OCI-LY1 (cell line): ENCODE data around the gene JPT1.

ENCODE experiments used
- H2AFZ ChIP-seq: fragments of 200-600 bp; sonication (generic), shearing (Covaris generic); 2 replicates; pipeline ENCODE4 v1.6.0; 2014; ENCODE audit warnings: antibody characterized with exemption, mild to moderate bottlenecking, low read length
- H3F3A ChIP-seq: fragments of 200-600 bp; sonication (generic), shearing (Covaris generic); 2 replicates; pipeline ENCODE4 v1.6.0; 2014; ENCODE audit warnings: mild to moderate bottlenecking, antibody characterized with exemption, low read length, moderate library complexity; ENCODE audit not compliant: insufficient read depth
- H3K27ac ChIP-seq: fragments of 200-600 bp; sonication (generic); 2 replicates; pipeline ENCODE4 v1.5.1; 2014; ENCODE audit warnings: low read length, mixed run types, mild to moderate bottlenecking, low read depth; ENCODE audit not compliant: poor library complexity, severe bottlenecking
- H3K27me3 ChIP-seq: fragments of 200-600 bp; sonication (generic); 2 replicates; pipeline ENCODE4 v1.6.0; 2014; ENCODE audit warnings: antibody characterized with exemption, mild to moderate bottlenecking, low read length, moderate library complexity; ENCODE audit not compliant: insufficient read depth
- H3K36me3 ChIP-seq: fragments of 200-600 bp; sonication (generic); 2 replicates; pipeline ENCODE4 v1.6.1; 2014; ENCODE audit warnings: mild to moderate bottlenecking, antibody characterized with exemption, low read length, moderate library complexity, mixed read lengths; ENCODE audit not compliant: insufficient read depth
- H3K4me1 ChIP-seq: fragments of 200-600 bp; sonication (generic); 2 replicates; pipeline ENCODE4 v1.5.1; 2014; ENCODE audit warnings: mild to moderate bottlenecking, low read length, moderate library complexity; ENCODE audit not compliant: insufficient read depth, severe bottlenecking
- H3K4me2 ChIP-seq: fragments of 200-600 bp; sonication (generic), shearing (Covaris generic); 2 replicates; pipeline ENCODE4 v1.6.1; 2014; ENCODE audit warnings: low read length
- H3K4me3 ChIP-seq: fragments of 200-600 bp; sonication (generic); 2 replicates; pipeline ENCODE4 v1.5.1; 2014; ENCODE audit warnings: low read length, low read depth, mild to moderate bottlenecking, mixed read lengths; ENCODE audit not compliant: poor library complexity, severe bottlenecking
- H3K79me2 ChIP-seq: fragments of 200-600 bp; shearing (Covaris generic); 2 replicates; pipeline ENCODE4 v1.6.1; 2016; ENCODE audit warnings: mixed run types, low read length, mixed read lengths; ENCODE audit not compliant: insufficient read depth
- H3K9ac ChIP-seq: fragments of 200-600 bp; sonication (generic), shearing (Covaris generic); 2 replicates; pipeline ENCODE4 v1.6.1; 2014; ENCODE audit warnings: mild to moderate bottlenecking, low read length, mixed read lengths
- H3K9me2 ChIP-seq: fragments of 200-600 bp; sonication (generic), shearing (Covaris generic); 2 replicates; pipeline ENCODE4 v1.6.1; 2014; ENCODE audit warnings: low read depth, mild to moderate bottlenecking, low read length, mixed read lengths
- H3K9me3 ChIP-seq: fragments of 200-600 bp; shearing (Covaris generic); 2 replicates; pipeline ENCODE4 v1.6.1; 2014; ENCODE audit warnings: low read length, mixed read lengths
- H4K20me1 ChIP-seq: fragments of 200-600 bp; sonication (generic), shearing (Covaris generic); 2 replicates; pipeline ENCODE4 v1.6.0; 2016; ENCODE audit warnings: mild to moderate bottlenecking, low read length; ENCODE audit not compliant: insufficient read depth
- CTCF ChIP-seq: fragments of 200-600 bp; sonication (generic), shearing (Covaris generic); IDR thresholded peaks from 2 replicates; pipeline ENCODE4 v1.5.1; 2017; ENCODE audit warnings: mild to moderate bottlenecking, antibody characterized with exemption, low read length, moderate library complexity, mixed read lengths
- EZH2 ChIP-seq: fragments of 200-600 bp; sonication (generic), shearing (Covaris generic); IDR thresholded peaks from 2 replicates; pipeline ENCODE4 v1.8.0; 2017; ENCODE audit warnings: borderline replicate concordance, mixed run types, mild to moderate bottlenecking, antibody characterized with exemption, low read length, moderate library complexity, mixed read lengths

JPT1 gene

GRCh38 chr17:75182569-75183436, 28.5 kb upstream of the JPT1 start, which contains the start of gene SUMO2:
Gene SUMO2, minus strand, starts transcription at chr17:75182959. Its CDS starts 125 bp downstream, at chr17:75182834.
- H2AFZ ChIP-seq, result peak within 1 kb of the TSS; percentile 39; the same call in 1 of the 2 replicates
- peaks cover 7% of the 10 kb centered on the region for H4K20me1 ChIP-seq
- peak within 1 kb of the TSS; percentile 87 for H3K27ac ChIP-seq
- H3K4me2 ChIP-seq, result peak within 1 kb of the TSS; percentile 97
- no peaks in the 10 kb centered on the region for H3K9me3 ChIP-seq
- H3K36me3 ChIP-seq, result peaks cover 31% of the 10 kb centered on the region
- peaks cover 40% of the 10 kb centered on the region for H3K79me2 ChIP-seq
- peak within 1 kb of the TSS; percentile 99 for H3K9ac ChIP-seq
- peaks cover 25% of the 10 kb centered on the region for H3K4me1 ChIP-seq
- peak within 1 kb of the TSS; percentile 98 for H3K4me3 ChIP-seq
- no peaks in the 10 kb centered on the region for H3K9me2 ChIP-seq
- H3K27me3 ChIP-seq, result no peaks in the 10 kb centered on the region; the same call in 1 of the 2 replicates
- TF ChIP-seq EZH2 (no peak), CTCF (no peak)
- H3F3A ChIP-seq, result no peaks in the 10 kb centered on the region

GRCh38 chr17:75182319-75182568, 27.9 kb upstream of the JPT1 start:
- Histone ChIP-seq H3K27me3 (no peaks in the 10 kb centered on the region), H3K27ac (peak overlapping the region; percentile 85), H4K20me1 (peaks cover 7% of the 10 kb centered on the region), H3K4me2 (peak overlapping the region; percentile 97), H3F3A (no peaks in the 10 kb centered on the region), H3K9ac (peak overlapping the region; percentile 99), H3K79me2 (peaks cover 45% of the 10 kb centered on the region), H3K4me3 (peak overlapping the region; percentile 98), H3K4me1 (peaks cover 25% of the 10 kb centered on the region), H3K9me3 (no peaks in the 10 kb centered on the region), H2AFZ (no peak overlapping the region), H3K36me3 (peaks cover 37% of the 10 kb centered on the region), H3K9me2 (no peaks in the 10 kb centered on the region)
- no peak for TF ChIP-seq EZH2
- TF ChIP-seq CTCF, result no peak

- H3K27ac ChIP-seq, result peak overlapping the region; percentile 85
- no peaks in the 10 kb centered on the region for H3F3A ChIP-seq
- H3K4me3 ChIP-seq, result peak overlapping the region; percentile 98
- peaks cover 40% of the 10 kb centered on the region for H3K36me3 ChIP-seq
- peaks cover 47% of the 10 kb centered on the region for H3K79me2 ChIP-seq
- H2AFZ ChIP-seq, result no peak overlapping the region
- H4K20me1 ChIP-seq, result peaks cover 7% of the 10 kb centered on the region
- peak overlapping the region; percentile 99 for H3K9ac ChIP-seq
- H3K9me2 ChIP-seq, result no peaks in the 10 kb centered on the region
- H3K4me1 ChIP-seq, result peaks cover 25% of the 10 kb centered on the region
- no peaks in the 10 kb centered on the region for H3K27me3 ChIP-seq
- H3K9me3 ChIP-seq, result no peaks in the 10 kb centered on the region
- peak overlapping the region; percentile 97 for H3K4me2 ChIP-seq
- TF ChIP-seq CTCF (no peak), EZH2 (no peak)
Measured at GRCh38 chr17:75181608-75182318, 27.5 kb upstream of the JPT1 start.
